Heart right ventricle (tissue), 16 donors: ENCODE measurements around the gene EPS8L2. TPM values are rescaled to one million over a fixed set of nuclear protein-coding genes. Genes with fewer than 3 reads are reported as not detected.
"Not testable (repeated sequence)": the region's sequence is repeated elsewhere in the genome, so short reads cannot be mapped to it uniquely, and the experiment has no call there.

Source experiments
- ATAC-seq, 8 donors: fragments of 200-7000 bp; cut with Tn5 transposase; one replicate each; pipeline ENCODE4 v1.9.1; 2020; ENCODE audit warnings: mild to moderate bottlenecking in 8 of 8, moderate library complexity in 8 of 8, moderate number of reproducible peaks in 1 of 8
- DNase-seq, 2 donors: peaks; one replicate each; pipeline ENCODE4 v3.0.0-alpha.2; 2020
- H3K27ac ChIP-seq, 10 donors: fragments of 200-600 bp; sonication (generic) in 2 of 10; one replicate each; pipeline versions ENCODE4 v1.5.0 to v1.8.0; 2020 to 2022; ENCODE audit warnings: mild to moderate bottlenecking in 3 of 10
- H3K27me3 ChIP-seq, 7 donors: fragments of 200-600 bp; one replicate each; pipeline ENCODE4 v1.8.0; 2021 to 2022; ENCODE audit warnings: mild to moderate bottlenecking in 2 of 7
- H3K36me3 ChIP-seq, 9 donors: fragments of 200-600 bp; sonication (generic) in 1 of 9; one replicate each; pipeline versions ENCODE4 v1.5.0 to v1.8.0; 2020 to 2022; ENCODE audit warnings: mild to moderate bottlenecking in 2 of 9
- H3K4me1 ChIP-seq, 9 donors: fragments of 200-600 bp; sonication (generic) in 1 of 9; one replicate each; pipeline versions ENCODE4 v1.5.0 to v1.8.0; 2020 to 2022; ENCODE audit warnings: mild to moderate bottlenecking in 4 of 9
- H3K4me3 ChIP-seq, 10 donors: fragments of 200-600 bp; sonication (generic) in 2 of 10; one replicate each; pipeline versions ENCODE4 v1.5.0 to v1.8.0; 2020 to 2022; ENCODE audit warnings: mild to moderate bottlenecking in 7 of 10, moderate library complexity in 2 of 10
- H3K9me3 ChIP-seq, 11 donors: fragments of 200-600 bp in 10 of 11; sonication (generic) in 2 of 11; one replicate each; pipeline versions ENCODE4 v1.5.0 to v1.8.0; 2013 to 2022; ENCODE audit warnings: mild to moderate bottlenecking in 2 of 11, control low read depth in 1 of 11, moderate library complexity in 1 of 11
- WGBS, 2 donors: extraction: QIAGEN DNeasy Blood & Tissue Kit; methylation state at CpG; one replicate each; pipeline ENCODE4 v1.1.7; 2013; ENCODE audit warnings: inconsistent platforms in 1 of 2; 5-methylcytosine and 5-hydroxymethylcytosine counted together
- intact Hi-C, 10 donors: fragments of 100-400 bp; cut with DNase I; formaldehyde crosslinking; loops; one replicate each; pipeline versions ENCODE4 v1.11.1 to v1.14.2; 2022
- polyA plus RNA-seq, 2 donors: library from polyadenylated mRNA; stranded (reverse); fragments of 200-250 nt; gene quantifications; one replicate each; pipeline ENCODE4 v1.2.3, GENCODE V29; 2013
- total RNA-seq, 10 donors: library from RNA; stranded (reverse); fragmentation: NEBNext Ultra II Directional in 3 of 10; extraction: Animal tissue kit (Norgen Biotek cat#: 25700) in 3 of 10; gene quantifications; one replicate each; pipeline versions ENCODE4 v1.2.1 to v1.2.4, GENCODE V29; 2021 to 2023
- TF ChIP-seq, protein P1 (sequence below), 9 donors: fragments of 200-600 bp; sonication (generic) in 2 of 9; IDR thresholded peaks; one replicate each; pipeline versions ENCODE4 v1.5.0 to v1.8.0; 2021 to 2022; ENCODE audit warnings: antibody characterized with exemption in 9 of 9, mild to moderate bottlenecking in 5 of 9, moderate library complexity in 1 of 9
- donor health status: Arrhythmogenic right ventricular cardiomyopathy.
- donor health status: ischemic (EF 13 %, LVEDD 7.1; RV severe dilation, severe dysfunction).
- donor health status: healthy with polysubstance abuse.
- donor health status: DM: no; HTN: yes; CAD: no.
- donor health status: DM: no; HTN: no; CAD: no.
- donor health status: ischemic (EF 25% LVEDD 6.9; RV normal size, moderate dysfunction).
- donor health status: ischemic (EF 25% LVEDD 5.7; RV mildly dilated, moderate dysfunction).
- donor health status: healthy.
- donor health status: DM: yes; HTN: yes; CAD: no.
- donor health status: Ischemic cardiomyopathy.
- donor health status: ischemic (EF 35%, LVEDD 5.7; RV mildly dilated, moderate dysfunction).
- donor health status: nonischemic (EF 11% LVEDD 7.7; RV severe dilation, severe dysfunction).
- donor health status: DM: yes; HTN: yes; CAD: no.
- donor health status: PGD.
- donor health status: ischemic (EF 29% LVEDD 5.4; RV normal size, mild dysfunction).
- donor health status: nonischemic (EF 23%, LVEDD 6.1; RV moderate dilation, normal function).

EPS8L2 gene
- total and polyA plus RNA-seq, 12 donors = 1.2 to 6.7 (median 2.9) TPM

DNA sequence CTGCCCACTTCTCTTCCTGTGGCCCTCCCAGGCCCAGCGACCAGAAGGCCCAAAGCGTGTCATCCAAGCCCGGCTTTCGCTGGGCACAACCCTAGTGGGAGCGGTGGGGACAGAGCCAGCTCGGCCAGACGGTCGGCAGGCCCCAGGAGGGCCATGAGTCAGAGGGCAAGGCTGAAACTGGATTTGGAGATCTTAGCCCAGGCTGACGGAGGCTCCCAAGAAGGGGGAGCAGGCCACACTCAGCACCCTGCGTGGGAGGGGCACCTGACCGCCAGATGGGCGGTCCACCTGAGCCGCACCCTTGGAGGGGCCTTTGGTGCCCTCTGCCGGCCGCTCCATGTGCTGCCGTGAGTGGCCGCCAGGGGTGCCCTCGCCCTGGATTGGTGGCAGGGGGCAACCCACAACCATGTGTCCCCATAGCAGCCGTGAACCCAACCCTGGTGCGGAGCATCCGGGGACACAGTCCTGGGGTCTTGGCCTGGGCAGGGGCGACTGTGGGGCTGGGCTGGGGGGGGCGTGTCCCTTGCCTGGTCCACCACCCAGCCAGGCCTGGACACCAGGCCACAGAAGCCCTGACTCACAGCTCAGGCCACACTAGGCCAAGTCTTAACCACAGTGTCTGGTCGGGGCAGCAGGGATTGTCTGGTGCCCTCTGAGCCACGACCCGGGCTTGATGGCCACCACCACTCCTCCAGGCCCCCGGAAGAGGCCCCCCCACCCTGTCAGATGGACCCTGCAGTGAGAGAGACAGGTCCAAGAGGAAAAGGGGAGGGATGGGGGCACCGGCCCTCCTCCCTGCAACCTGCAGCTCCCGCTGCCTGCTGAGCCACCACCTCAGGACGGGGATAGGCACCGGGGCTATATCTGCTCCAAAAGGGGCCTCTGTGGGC is 22.1 kb downstream of the EPS8L2 start:
- H3K27me3 ChIP-seq = peaks cover 7 to 56% (median 41%) of the 10 kb centered on the region in 7 donors
- ATAC-seq = peak; percentile 65 to 91 (median 86)
- WGBS, 2 donors = 32 to 33% methylated on average over 31 of the region's 31 CpGs
- H3K27ac ChIP-seq = peak overlapping the region in 4 of 10 donors; percentile 9 to 53 (median 42)
- peak overlapping the region in 1 of 10 donors; percentile 15 for H3K4me3 ChIP-seq
- H3K9me3 ChIP-seq = no peaks in the 10 kb centered on the region
- no peaks in the 10 kb centered on the region for H3K36me3 ChIP-seq
- intact Hi-C loops = loop anchor here in 7 of 10 donors (2.0 to 10.0 kb wide), 4 partner anchors 63 to 173 kb away; no protein-coding TSS in a partner anchor
- TF ChIP-seq, protein P1, sequence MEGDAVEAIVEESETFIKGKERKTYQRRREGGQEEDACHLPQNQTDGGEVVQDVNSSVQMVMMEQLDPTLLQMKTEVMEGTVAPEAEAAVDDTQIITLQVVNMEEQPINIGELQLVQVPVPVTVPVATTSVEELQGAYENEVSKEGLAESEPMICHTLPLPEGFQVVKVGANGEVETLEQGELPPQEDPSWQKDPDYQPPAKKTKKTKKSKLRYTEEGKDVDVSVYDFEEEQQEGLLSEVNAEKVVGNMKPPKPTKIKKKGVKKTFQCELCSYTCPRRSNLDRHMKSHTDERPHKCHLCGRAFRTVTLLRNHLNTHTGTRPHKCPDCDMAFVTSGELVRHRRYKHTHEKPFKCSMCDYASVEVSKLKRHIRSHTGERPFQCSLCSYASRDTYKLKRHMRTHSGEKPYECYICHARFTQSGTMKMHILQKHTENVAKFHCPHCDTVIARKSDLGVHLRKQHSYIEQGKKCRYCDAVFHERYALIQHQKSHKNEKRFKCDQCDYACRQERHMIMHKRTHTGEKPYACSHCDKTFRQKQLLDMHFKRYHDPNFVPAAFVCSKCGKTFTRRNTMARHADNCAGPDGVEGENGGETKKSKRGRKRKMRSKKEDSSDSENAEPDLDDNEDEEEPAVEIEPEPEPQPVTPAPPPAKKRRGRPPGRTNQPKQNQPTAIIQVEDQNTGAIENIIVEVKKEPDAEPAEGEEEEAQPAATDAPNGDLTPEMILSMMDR (IDR thresholded peaks at IDR 0.05) = peak; percentile 86 to 99 (median 96)
- H3K4me1 ChIP-seq = peaks cover 10 to 44% (median 24%) of the 10 kb centered on the region in 9 donors
- peak; percentile 63 to 81 for DNase-seq

DNA sequence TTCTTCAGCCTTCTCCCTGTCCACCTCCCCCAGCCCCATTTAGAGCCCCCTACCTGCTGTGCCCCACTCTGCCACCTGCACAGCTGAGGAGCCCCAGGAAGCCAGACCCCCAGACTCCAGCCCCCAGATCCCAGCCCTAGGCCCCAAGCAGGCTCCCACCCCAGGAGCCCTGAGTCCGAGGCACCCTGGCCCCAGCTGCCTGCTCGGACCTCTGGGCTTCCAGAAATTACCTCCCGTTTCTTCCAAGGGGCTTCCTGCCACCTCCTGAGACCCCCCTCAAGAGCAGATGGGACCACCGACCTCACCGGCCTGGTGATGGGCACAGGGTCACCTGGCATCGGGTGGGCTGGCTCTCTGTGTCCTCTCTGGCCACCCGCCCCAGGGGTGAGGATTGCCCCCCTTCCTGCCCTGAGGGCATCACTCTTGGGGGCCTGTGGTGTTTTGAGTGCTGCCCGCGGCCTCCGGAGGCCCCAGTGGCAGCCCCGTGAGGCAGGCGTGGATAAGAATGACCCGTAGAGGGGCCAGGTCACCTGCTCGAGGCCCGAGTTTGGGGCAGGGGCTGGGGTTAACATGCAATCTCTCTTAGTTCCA is 23.0 kb downstream of the EPS8L2 start:
- Histone ChIP-seq H3K27me3 (peaks cover 7 to 50% (median 38%) of the 10 kb centered on the region in 7 donors), H3K36me3 (no peaks in the 10 kb centered on the region), H3K4me3 (no peak overlapping the region), H3K9me3 (no peaks in the 10 kb centered on the region), H3K27ac (peak overlapping the region in 1 of 10 donors; percentile 73), H3K4me1 (peaks cover 10 to 40% (median 24%) of the 10 kb centered on the region in 9 donors)
- TF ChIP-seq, protein P1 (IDR thresholded peaks at IDR 0.05) = no peak
- 77 to 87% methylated on average over 15 of the region's 15 CpGs for WGBS, 2 donors
- no peak for DNase-seq
- ATAC-seq = no peak
- intact Hi-C loops = loop anchor here in 7 of 10 donors (2.0 to 10.0 kb wide), 4 partner anchors 64 to 174 kb away; no protein-coding TSS in a partner anchor

DNA sequence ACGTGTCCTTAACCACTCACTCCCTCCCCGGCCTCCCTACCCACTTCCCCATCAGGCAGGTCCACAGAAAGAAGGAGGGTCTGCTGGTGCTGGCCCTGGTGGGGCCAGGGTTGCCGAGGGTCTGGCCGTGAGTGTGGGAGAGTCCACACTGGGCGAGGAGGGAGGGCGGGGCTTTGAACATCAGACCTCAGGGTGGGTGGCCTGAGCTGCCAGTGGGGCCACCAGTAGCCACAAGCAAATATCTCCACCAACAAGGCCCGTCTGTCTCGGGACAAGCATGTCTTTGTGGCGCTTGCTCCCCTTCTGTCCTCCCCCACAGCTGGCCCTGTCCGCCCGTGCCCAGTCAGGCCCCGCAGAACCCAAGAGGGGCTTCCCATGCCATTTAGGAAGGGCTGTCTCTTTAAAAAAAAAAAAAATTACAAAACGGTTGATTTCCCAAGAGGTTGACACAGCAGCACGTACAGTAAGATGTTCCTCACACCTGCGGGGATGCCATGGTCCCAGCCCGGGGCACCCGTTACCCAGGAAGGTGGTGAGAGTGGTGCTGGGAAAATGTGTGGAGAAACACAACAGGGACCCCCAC is 23.6 kb downstream of the EPS8L2 start:
- Histone ChIP-seq H3K4me3 (no peak overlapping the region), H3K27me3 (peaks cover 7 to 46% (median 32%) of the 10 kb centered on the region in 7 donors), H3K4me1 (peaks cover 10 to 40% (median 24%) of the 10 kb centered on the region in 9 donors), H3K9me3 (no peaks in the 10 kb centered on the region), H3K27ac (peak overlapping the region in 1 of 10 donors; percentile 73), H3K36me3 (no peaks in the 10 kb centered on the region)
- WGBS, 2 donors = 59 to 68% methylated on average over 17 of the region's 17 CpGs
- ATAC-seq = no peak
- TF ChIP-seq, protein P1 (IDR thresholded peaks at IDR 0.05) = no peak
- no peak for DNase-seq
- intact Hi-C loops = loop anchor here in 7 of 10 donors (2.0 to 10.0 kb wide), 4 partner anchors 65 to 175 kb away; no protein-coding TSS in a partner anchor

DNA sequence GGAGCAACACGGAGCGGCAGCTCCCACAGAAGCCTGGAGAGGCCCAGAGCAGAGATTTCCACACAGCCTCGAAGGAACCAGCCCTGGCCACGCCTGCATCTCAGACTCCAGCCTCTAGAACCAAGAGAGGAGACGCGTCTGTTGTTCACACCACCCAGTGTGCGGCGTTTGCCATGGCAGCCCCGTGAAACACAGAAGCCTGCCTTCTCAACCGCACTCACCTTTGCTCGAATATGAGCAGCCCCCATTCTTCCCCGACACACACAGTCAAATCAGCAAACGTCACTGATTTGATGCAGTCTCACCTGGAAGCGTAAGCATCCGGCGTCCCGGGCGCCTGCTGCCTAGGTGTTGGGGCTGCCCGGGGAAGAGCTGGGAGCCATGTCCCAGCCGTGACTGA is 27.0 kb downstream of the EPS8L2 start:
- no peak overlapping the region for H3K4me3 ChIP-seq
- ATAC-seq (no peak), DNase-seq (no peak)
- H3K27me3 ChIP-seq = peaks cover 0 to 18% (median 5%) of the 10 kb centered on the region in 7 donors
- no peaks in the 10 kb centered on the region for H3K36me3 ChIP-seq
- 78 to 82% methylated on average over 20 of the region's 20 CpGs for WGBS, 2 donors
- intact Hi-C loops = no loop called here
- H3K27ac ChIP-seq = no peak overlapping the region
- H3K4me1 ChIP-seq = peaks cover 0 to 24% (median 10%) of the 10 kb centered on the region in 9 donors
- TF ChIP-seq, protein P1 (IDR thresholded peaks at IDR 0.05) = no peak
- no peaks in the 10 kb centered on the region for H3K9me3 ChIP-seq

DNA sequence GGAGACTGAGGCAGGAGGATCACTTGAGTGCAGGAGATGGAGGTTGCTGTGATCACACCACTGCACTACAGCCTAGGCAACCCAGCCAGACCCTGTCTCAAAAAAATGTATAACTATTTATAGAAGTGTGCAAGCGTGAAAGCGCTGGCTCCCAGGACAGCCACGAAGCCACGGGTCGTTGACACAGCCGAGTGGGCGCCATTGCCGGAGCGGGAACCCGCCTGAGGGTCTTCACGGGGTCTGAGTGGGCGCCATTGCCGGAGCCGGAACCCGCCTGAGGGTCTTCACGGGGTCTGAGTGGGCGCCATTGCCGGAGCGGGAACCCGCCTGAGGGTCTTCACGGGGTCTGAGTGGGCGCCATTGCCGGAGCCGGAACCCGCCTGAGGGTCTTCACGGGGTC is 28.5 kb downstream of the EPS8L2 start:
- H3K27ac ChIP-seq, intact Hi-C loops, H3K36me3 ChIP-seq, H3K4me3 ChIP-seq, ATAC-seq, H3K9me3 ChIP-seq, DNase-seq: not testable (repeated sequence)
- 93 to 96% methylated on average over 19 to 26 of the region's 26 CpGs for WGBS, 2 donors
- peaks cover 0 to 11% (median 0%) of the 10 kb centered on the region in 7 donors for H3K27me3 ChIP-seq
- H3K4me1 ChIP-seq = peaks cover 0 to 13% (median 4%) of the 10 kb centered on the region in 9 donors
